ENCODE measurements around the gene ZNF80.

The ZNF80 gene

DNA sequence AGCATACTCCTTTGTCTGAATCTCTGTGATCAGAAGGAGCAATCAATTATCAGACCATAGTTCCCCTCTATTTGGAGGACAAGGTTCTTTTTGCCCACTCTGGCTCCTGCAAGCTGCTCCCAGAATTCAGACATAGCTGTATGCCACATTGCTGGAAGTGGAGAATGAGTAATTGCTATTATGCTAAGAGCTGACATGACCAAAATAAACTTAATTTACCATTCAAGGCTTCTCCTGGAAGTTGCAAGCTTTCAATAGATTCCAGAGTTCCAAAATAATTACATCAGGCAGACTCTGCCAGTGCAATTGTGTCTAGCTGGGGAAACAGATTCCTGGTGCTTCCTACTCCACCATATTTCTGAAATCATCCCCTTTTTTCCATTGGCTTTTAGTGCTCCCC lies 50.9 kb downstream of the ZNF80 start:
- DNase-seq, result no peak
- no peaks in the 10 kb centered on the region for H3F3A ChIP-seq (ENCODE audit: insufficient read depth, low read length)
- H3K36me3 ChIP-seq (replicated peaks; ENCODE audit: insufficient read depth, low read length), result no peaks in the 10 kb centered on the region
- no peak overlapping the region for H2AFZ ChIP-seq (ENCODE audit: low read length)
- H3K4me1 ChIP-seq (ENCODE audit: low read length), result no peaks in the 10 kb centered on the region
- no peak overlapping the region for H3K4me2 ChIP-seq (ENCODE audit: low read depth, low read length)
- H3K9ac ChIP-seq (ENCODE audit: low read length), result no peak overlapping the region
- no peaks in the 10 kb centered on the region for H3K79me2 ChIP-seq (ENCODE audit: low read length)
- TF ChIP-seq EZH2 (optimal IDR thresholded peaks at IDR 0.05; ENCODE audit: low read depth, low read length) (no peak), EZH2phosphoT487 (IDR thresholded peaks at IDR 0.05; ENCODE audit: low read length) (no peak)
- TF ChIP-seq, protein P1, sequence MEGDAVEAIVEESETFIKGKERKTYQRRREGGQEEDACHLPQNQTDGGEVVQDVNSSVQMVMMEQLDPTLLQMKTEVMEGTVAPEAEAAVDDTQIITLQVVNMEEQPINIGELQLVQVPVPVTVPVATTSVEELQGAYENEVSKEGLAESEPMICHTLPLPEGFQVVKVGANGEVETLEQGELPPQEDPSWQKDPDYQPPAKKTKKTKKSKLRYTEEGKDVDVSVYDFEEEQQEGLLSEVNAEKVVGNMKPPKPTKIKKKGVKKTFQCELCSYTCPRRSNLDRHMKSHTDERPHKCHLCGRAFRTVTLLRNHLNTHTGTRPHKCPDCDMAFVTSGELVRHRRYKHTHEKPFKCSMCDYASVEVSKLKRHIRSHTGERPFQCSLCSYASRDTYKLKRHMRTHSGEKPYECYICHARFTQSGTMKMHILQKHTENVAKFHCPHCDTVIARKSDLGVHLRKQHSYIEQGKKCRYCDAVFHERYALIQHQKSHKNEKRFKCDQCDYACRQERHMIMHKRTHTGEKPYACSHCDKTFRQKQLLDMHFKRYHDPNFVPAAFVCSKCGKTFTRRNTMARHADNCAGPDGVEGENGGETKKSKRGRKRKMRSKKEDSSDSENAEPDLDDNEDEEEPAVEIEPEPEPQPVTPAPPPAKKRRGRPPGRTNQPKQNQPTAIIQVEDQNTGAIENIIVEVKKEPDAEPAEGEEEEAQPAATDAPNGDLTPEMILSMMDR (IDR thresholded peaks at IDR 0.05; ENCODE audit: low read length), result no peak
- H4K20me1 ChIP-seq (ENCODE audit: insufficient read depth, low read length), result no peaks in the 10 kb centered on the region
- no peaks in the 10 kb centered on the region for H3K9me3 ChIP-seq (replicated peaks; ENCODE audit: insufficient read depth, low read length)
- no peak overlapping the region for H3K27ac ChIP-seq (ENCODE audit: low read length)
- H3K4me3 ChIP-seq (ENCODE audit: low read length), result no peak overlapping the region
- H3K9me2 ChIP-seq (replicated peaks; ENCODE audit: insufficient read depth, low read length), result no peaks in the 10 kb centered on the region
- no peaks in the 10 kb centered on the region for H3K27me3 ChIP-seq (replicated peaks; ENCODE audit: insufficient read depth, low read length)

All from MM.1S (cell line).